GM19043 (cell line): Measurements from ENCODE around the gene GALNT9.
"Not testable (repeated sequence)": the region's sequence is repeated elsewhere in the genome, so short reads cannot be mapped to it uniquely, and the experiment has no call there.

Source experiments
- ATAC-seq: cut with Tn5 transposase; IDR thresholded peaks from one replicate; pipeline ENCODE4 v1.9.1; 2021; ENCODE audit warnings: low read depth; ENCODE audit not compliant: unreplicated experiment

Gene GALNT9

DNA sequence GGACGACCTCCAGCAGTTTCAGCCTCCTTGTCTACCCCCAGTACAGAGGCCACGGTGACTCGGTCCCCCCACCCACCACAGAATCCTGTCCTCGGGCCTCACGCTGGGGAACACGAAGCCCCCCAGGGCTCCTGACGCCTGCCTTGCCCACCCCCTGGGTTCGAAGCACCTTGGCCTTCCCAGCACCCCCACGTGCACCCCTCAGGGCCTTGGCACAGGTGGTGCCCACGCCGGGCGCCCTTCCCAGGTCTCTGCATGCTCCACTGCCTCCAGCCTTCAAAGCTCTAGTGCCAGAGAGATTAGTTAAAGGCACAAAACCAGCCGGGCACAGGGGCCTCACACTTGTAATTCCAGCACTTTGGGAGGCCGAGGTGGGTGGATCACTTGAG lies 123.3 kb downstream of the GALNT9 start:
- ATAC-seq: no peak

- ATAC-seq: no peak
These were observed 123.9 kb downstream of the GALNT9 start for GRCh38 chr12:132205271-132206045.

- ATAC-seq: no peak
These were observed 124.6 kb downstream of the GALNT9 start for GRCh38 chr12:132204793-132205270.

GRCh38 chr12:132204063-132204792 lies 125.2 kb downstream of the GALNT9 start:
- ATAC-seq: no peak

DNA sequence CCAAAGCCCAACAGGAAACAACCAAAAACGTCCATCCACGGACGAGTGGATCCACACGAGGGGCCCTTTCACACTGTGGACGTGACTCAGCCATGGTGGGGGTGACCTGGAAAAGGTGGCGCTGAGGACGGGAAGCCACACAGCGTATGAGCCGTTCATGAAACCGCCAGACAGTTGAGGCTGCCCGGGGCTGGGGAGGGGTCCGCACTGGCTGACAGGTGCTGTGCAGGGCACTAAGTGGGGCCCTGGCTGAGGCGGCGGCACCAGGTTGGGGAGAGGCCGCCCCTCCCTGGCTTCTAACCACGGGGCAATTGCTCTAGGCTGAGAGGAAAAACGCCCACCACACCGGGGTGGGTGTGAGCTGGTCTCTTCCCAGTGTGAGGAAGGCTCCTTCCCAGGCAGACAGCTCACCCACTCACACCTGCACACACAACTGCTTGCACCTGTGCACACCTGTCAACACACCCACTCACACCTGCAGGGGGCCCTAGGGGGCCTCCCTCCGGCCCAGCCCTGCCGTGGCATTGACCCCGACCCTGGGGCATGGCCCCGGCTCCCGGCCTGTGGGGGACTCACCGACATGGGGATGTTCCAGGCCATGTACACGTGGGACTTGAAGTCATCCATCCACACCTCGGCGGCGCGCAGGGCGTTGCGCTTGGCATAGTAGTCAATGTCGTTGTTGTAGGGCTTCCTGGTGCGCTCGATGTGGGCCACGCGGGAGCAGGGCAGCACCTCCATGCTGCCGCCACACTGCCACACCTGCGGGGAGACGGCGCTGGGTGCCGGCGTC lies 126.3 kb downstream of the GALNT9 start:
- no peak for ATAC-seq

DNA sequence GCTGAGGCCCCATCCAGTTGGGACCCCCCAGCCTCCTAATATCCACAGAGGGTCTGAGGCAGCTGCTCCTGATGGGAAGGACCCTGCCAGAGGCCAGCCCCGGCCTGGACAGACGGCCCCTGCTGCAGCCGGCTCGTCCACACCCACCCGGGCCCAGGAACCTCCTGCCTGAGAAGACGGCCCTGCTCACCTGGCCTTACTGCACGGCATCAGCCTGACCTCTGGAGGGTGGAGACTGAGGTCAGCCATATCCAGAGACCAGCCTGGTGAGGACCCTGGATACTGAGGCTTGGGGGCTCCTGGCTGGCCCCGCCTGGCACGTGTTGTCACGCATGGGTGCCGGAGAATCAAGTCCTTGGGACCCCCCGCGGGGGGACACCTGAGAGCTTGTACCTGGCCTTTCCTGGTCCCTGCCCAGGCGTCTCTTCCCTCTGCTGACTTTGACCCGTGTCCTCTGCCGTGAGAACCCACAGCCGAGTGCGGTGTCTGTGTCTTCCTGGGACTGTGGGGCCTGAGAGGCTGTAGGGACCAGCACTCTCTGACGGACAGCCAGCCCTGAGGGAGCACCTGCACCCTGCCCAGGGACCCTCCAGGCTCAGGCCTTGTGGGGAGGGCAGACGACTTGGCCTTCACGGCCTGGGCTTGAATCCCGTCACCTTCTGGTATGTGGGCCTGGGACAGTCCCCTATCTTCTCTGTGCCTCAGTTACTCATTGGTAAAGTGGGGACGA lies 127.8 kb downstream of the GALNT9 start:
- ATAC-seq: no peak

GRCh38 chr12:132200800-132201199 lies 128.6 kb downstream of the GALNT9 start:
- no peak for ATAC-seq

DNA sequence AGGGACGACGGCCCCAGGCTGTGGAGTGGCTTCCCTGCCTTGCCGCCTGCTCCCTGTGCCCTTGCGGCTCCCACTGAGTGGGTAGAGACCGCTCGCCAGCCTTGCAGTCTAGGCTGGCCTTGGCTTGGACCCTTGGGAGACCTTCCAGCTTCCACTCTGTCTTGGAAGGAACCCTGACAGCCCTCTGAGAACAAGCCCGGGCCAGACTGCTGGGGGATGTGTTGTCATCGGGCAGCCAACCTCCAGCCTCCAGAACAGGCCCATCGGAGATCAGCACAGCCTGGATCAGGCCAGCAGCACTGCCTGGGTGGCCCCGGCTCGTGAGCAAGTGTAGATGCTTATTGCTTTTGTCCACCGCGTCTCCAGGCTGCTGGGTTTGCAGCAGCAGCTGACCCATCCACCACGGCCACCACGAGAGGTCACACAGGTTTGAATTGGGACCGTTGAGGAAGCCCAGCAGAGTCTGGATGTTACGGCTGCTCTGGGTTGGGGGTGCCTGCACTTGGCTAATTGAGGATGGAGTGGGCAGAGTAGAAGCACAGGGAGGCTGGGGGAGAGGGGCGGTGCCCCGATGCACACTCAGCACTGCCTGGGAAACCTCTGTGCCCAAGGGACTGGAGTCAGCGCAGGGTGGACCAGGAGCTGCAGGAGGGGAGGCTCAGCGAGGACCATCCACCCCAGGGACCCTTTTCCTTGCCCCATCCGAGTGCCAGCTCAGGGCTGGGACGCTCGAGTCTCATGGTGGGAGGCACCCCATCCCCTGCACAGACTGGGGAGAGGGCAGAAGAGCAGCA lies 129.7 kb downstream of the GALNT9 start:
- ATAC-seq: no peak

- ATAC-seq: no peak
These were observed 130.3 kb downstream of the GALNT9 start for GRCh38 chr12:132199101-132199500.

DNA sequence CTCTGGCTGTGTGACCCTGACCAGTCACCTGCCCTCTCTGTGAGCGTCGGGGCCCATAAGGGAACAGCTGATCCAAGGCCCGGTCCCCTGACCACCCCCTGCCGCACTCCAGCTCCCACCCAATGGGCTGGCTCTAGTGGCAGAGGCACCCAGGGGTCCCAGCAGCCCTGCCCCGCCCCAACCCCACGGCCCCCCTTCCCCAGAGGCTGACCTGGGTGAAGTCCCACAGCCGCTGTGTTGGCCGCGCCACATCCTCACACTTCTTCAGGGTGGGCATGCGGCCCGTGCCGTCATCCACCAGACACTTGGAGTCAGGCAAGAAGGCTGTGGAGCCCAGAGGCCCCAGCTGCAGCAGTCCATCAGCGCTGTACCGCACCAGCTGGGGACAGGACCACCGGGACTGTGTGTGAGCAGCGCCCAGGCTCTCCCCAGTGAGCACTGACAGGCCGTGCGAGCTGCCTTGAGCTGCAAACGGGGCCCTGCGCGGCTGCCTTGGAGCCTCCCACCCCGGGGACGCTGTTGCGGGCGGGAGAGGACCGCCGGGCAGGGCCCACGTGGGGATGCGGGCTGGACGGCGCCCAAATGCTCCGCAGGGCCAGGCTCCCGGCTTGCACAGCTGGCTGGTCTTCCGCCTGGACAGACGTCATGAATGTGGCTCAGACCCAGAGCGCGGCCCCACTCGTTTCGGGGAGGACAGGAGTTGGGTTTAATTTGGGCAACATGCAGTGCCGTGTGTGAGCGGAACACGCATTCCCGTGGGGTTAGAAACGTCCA lies 131.6 kb downstream of the GALNT9 start:
- ATAC-seq: no peak

GRCh38 chr12:132196873-132197390 lies 132.5 kb downstream of the GALNT9 start:
- ATAC-seq: no peak

- no peak for ATAC-seq
These were observed 133.1 kb downstream of the GALNT9 start for GRCh38 chr12:132196038-132196872.

DNA sequence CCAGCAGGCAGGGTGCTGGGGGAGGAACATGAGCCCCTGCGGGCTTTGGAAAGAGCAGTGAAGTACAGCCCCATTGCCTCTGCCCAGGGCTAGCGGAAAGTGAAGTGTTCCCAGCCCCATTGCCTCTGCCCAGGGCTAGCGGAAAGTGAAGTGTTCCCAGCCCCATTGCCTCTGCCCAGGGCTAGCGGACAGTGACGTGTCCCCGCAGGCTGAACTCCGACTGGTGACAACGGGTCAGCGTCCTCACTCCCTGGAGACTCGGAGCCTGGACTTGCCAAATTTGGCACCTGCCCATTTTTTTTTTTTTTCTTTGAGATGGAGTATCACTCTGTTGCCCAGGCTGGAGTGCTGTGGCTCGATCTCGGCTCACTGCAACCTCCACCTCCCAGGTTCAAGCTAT lies 134.1 kb downstream of the GALNT9 start:
- ATAC-seq: not testable (repeated sequence)

GRCh38 chr12:132194556-132194955 lies 134.8 kb downstream of the GALNT9 start:
- ATAC-seq: no peak

- no peak for ATAC-seq
These were observed 135.3 kb downstream of the GALNT9 start for GRCh38 chr12:132194056-132194455.

DNA sequence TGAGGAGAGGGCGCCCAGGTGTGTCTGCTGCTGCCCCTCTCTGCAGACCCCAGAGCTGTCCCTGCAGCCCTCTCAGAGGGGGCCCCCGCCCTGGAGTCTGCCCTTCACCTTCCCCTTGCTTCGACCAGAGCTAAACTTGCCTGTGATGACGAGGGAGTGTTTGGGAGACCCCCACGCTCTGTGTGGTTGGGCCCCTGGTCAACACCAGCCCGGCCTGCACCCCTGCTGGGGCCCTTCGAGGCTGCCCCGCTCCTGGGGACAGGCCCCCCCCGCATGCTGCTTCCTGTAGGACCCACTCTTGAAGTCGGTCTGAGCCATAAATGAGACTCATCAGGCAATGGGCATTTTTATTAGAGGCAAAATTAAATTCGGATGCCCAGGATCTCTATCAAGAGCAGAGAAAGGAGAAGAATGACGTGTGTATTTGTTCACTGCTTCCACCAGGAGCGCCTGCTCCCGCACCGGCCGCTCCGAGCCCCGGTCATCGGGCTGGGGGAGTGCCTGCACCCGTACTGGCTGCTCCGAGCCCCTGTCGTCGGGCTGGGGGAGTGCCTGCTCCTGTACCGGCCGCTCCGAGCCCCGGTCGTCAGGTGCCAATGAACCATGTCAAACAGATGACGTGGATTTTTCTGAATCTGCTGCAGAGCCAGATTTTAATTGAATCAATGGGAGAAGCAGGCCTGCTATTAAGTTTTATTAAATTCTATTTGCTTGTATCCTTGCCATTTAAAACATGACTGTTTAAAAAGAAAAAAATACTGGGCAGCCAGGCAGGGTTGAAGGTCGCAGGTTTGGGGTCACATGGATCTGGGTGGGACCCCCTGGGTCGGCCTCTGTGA lies 137.5 kb downstream of the GALNT9 start:
- ATAC-seq: no peak
